Naive thymus-derived CD4-positive, alpha-beta T cell (primary cell): ENCODE measurements around the gene C11orf68. TPM values are rescaled to one million over a fixed set of nuclear protein-coding genes. Genes with fewer than 3 reads are reported as not detected.

ENCODE experiments used
- ATAC-seq: fragments of 150-1000 bp; cut with Tn5 transposase; 2 replicates; pipeline ENCODE4 v1.10.0; 2021; ENCODE audit warnings: mild to moderate bottlenecking, moderate library complexity
- CTCF ChIA-PET: fragments of 350-600 bp; sonication (Branson Sonifier 250); formaldehyde crosslinking; loops from one replicate; lab custom pipeline; 2021; ENCODE audit warnings: antibody characterized with exemption; lab: Charles Lee
- POLR2A ChIA-PET: fragments of 350-600 bp; sonication (Branson Sonifier 250); formaldehyde crosslinking; loops from one replicate; lab custom pipeline; 2021; ENCODE audit warnings: antibody characterized with exemption, inconsistent platforms; lab: Charles Lee
- DNase-seq, 9 donors: peaks; one replicate each; pipeline versions ENCODE4 v3.0.0 to v3.0.0-alpha.2; 2020 to 2022; ENCODE audit warnings: mixed read lengths in 1 of 9
- H3K27ac ChIP-seq: one replicate; pipeline ENCODE4 v1.7.0; 2013; ENCODE audit warnings: mild to moderate bottlenecking, low read depth, low read length, moderate library complexity
- H3K27me3 ChIP-seq, 2 donors: one replicate each; pipeline ENCODE4 v1.7.0; 2013; ENCODE audit warnings: low read length in 2 of 2, mild to moderate bottlenecking in 2 of 2, moderate library complexity in 2 of 2; ENCODE audit not compliant: control insufficient read depth in 2 of 2, insufficient read depth in 2 of 2
- H3K36me3 ChIP-seq, 3 experiments: 1 replicate in 2 of 3; 2 replicates in 1 of 3; pipeline ENCODE4 v1.7.0; 2013; ENCODE audit warnings: low read length in 3 of 3, mild to moderate bottlenecking in 3 of 3, moderate library complexity in 1 of 3; ENCODE audit not compliant: insufficient read depth in 3 of 3, control insufficient read depth in 2 of 3
- H3K4me1 ChIP-seq, 2 donors: one replicate each; pipeline ENCODE4 v1.7.0; 2013; ENCODE audit warnings: low read length in 2 of 2, mild to moderate bottlenecking in 2 of 2, moderate library complexity in 1 of 2; ENCODE audit not compliant: control insufficient read depth in 2 of 2, insufficient read depth in 2 of 2
- H3K4me3 ChIP-seq: 2 replicates; pipeline ENCODE4 v1.7.0; 2013; ENCODE audit warnings: mild to moderate bottlenecking, low read length
- H3K9me3 ChIP-seq, 3 experiments: 1 replicate in 2 of 3; 2 replicates in 1 of 3; pipeline ENCODE4 v1.7.0; 2013; ENCODE audit warnings: low read length in 3 of 3; ENCODE audit not compliant: control insufficient read depth in 2 of 3
- H3K27ac Mint-ChIP-seq, 9 donors: one replicate each; pipeline ENCODE4 v1.8.0; 2020 to 2022; ENCODE audit warnings: mixed read lengths in 9 of 9, mild to moderate bottlenecking in 8 of 9, moderate library complexity in 5 of 9, inconsistent platforms in 2 of 9
- H3K27me3 Mint-ChIP-seq, 5 donors: one replicate each; pipeline ENCODE4 v1.8.0; 2021 to 2022; ENCODE audit warnings: mixed read lengths in 5 of 5, mild to moderate bottlenecking in 1 of 5
- H3K36me3 Mint-ChIP-seq, 5 donors: one replicate each; pipeline ENCODE4 v1.8.0; 2020 to 2022; ENCODE audit warnings: mixed read lengths in 5 of 5, mild to moderate bottlenecking in 3 of 5, inconsistent platforms in 1 of 5
- H3K4me1 Mint-ChIP-seq, 7 donors: one replicate each; pipeline ENCODE4 v1.8.0; 2020 to 2022; ENCODE audit warnings: mixed read lengths in 7 of 7, mild to moderate bottlenecking in 3 of 7, inconsistent platforms in 1 of 7
- H3K4me3 Mint-ChIP-seq, 10 donors: one replicate each; pipeline ENCODE4 v1.8.0; 2020 to 2022; ENCODE audit warnings: mild to moderate bottlenecking in 10 of 10, mixed read lengths in 10 of 10, moderate library complexity in 6 of 10, inconsistent platforms in 2 of 10
- H3K9me3 Mint-ChIP-seq, 11 donors: one replicate each; pipeline ENCODE4 v1.8.0; 2020 to 2022; ENCODE audit warnings: mixed read lengths in 11 of 11, mild to moderate bottlenecking in 4 of 11, inconsistent platforms in 1 of 11, moderate library complexity in 1 of 11
- intact Hi-C, 2 donors: fragments of 100-400 bp; cut with micrococcal nuclease; formaldehyde crosslinking; loops; one replicate each; pipeline ENCODE4 v1.15.1; 2023
- polyA plus RNA-seq, 2 donors: library from polyadenylated mRNA; unstranded; fragments of 300-500 nt; fragmentation: Illumina TruSeq; gene quantifications; one replicate each; pipeline ENCODE4 v1.2.3, GENCODE V29; 2021
- total RNA-seq, 6 experiments: library from RNA in 5 of 6; stranded (reverse) in 5 of 6; gene quantifications; 1 replicate in 5 of 6; 2 replicates in 1 of 6; pipeline ENCODE4 v1.2.3 and lab custom pipeline; 2021 to 2026

C11orf68 gene
- total and polyA plus RNA-seq, 7 experiments from 2014 or later, result 18.5 to 104 (median 58.8) TPM

- Mint-ChIP-seq H3K27ac (no peak overlapping the region), H3K36me3 (no peaks in the 10 kb centered on the region), H3K4me3 (no peak overlapping the region), H3K27me3 (peaks cover 0 to 24% (median 5%) of the 10 kb centered on the region in 5 donors), H3K4me1 (peaks cover 0 to 18% (median 3%) of the 10 kb centered on the region in 7 donors), H3K9me3 (no peaks in the 10 kb centered on the region)
- no peak overlapping the region for H3K27ac ChIP-seq
- intact Hi-C loops, result loop anchor here in 1 of 2 donors (10.0 kb wide), 1 partner anchor 148 kb away; the partner anchor contains the start of gene SF3B2
- ATAC-seq (no peak), DNase-seq (no peak)
- no peaks in the 10 kb centered on the region for H3K36me3 ChIP-seq
- CTCF ChIA-PET, result interaction anchor here (0.6 to 2.1 kb wide), 3 partner anchors 13 to 19 kb away, joined by 3 to 6 read pairs (median 5); no protein-coding TSS in a partner anchor
- POLR2A ChIA-PET, result interaction anchor here (0.6 to 4.2 kb wide), 8 partner anchors 9 to 435 kb away, joined by 3 to 27 read pairs (median 3); partner anchors contain the start of genes CCDC85B, CFL1 and FIBP
- H3K4me1 ChIP-seq, result no peaks in the 10 kb centered on the region
- H3K27me3 ChIP-seq, result no peaks in the 10 kb centered on the region
- no peaks in the 10 kb centered on the region for H3K9me3 ChIP-seq
- H3K4me3 ChIP-seq, result no peak overlapping the region
Observed at GRCh38 chr11:65906602-65907001, 12.3 kb downstream of the C11orf68 start.

DNA sequence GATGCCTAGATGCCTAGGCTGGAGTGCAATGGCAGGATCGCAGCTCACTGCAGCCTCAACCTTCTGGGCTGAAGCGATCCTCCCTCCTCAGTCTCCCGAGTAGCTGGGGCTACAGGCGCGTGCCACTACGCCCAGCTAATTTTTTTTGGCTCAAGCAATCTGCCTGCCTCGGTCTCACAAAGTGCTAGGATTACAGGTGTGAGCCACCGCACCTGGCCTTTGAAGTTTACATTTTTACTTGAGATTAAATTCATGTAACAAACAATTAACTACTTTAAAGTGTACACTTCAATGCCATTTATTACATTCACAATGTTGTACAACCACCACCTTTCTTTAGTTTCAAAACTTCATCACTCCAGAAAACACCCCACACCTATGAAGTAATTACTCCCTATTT, 15.1 kb downstream of the C11orf68 start:
- Histone ChIP-seq H3K4me3 (no peak overlapping the region), H3K9me3 (no peaks in the 10 kb centered on the region), H3K36me3 (no peaks in the 10 kb centered on the region), H3K4me1 (peaks cover 17 to 19% of the 10 kb centered on the region in 2 donors), H3K27me3 (peaks cover 0 to 6% of the 10 kb centered on the region in 2 donors), H3K27ac (no peak overlapping the region)
- peaks cover 0 to 19% (median 2%) of the 10 kb centered on the region in 5 donors for H3K27me3 Mint-ChIP-seq
- H3K9me3 Mint-ChIP-seq, result no peaks in the 10 kb centered on the region
- peaks cover 0 to 18% (median 8%) of the 10 kb centered on the region in 7 donors for H3K4me1 Mint-ChIP-seq
- peak overlapping the region in 2 of 9 donors; percentile 32 to 43 for H3K27ac Mint-ChIP-seq
- ATAC-seq, result no peak
- ChIA-PET POLR2A (interaction anchor here (1.5 to 6.5 kb wide), 2 partner anchors 10 to 13 kb away, joined by 4 to 108 read pairs; partner anchors contain the start of genes CCDC85B and FIBP), CTCF (no interaction called here)
- DNase-seq, result no peak
- H3K36me3 Mint-ChIP-seq, result no peaks in the 10 kb centered on the region
- intact Hi-C loops, result loop anchor here in 1 of 2 donors (10.0 kb wide), 1 partner anchor 151 kb away; the partner anchor contains the start of gene SF3B2
- H3K4me3 Mint-ChIP-seq, result no peak overlapping the region

- CTCF ChIA-PET, result interaction anchor here (1.1 kb wide), 1 partner anchor 13 kb away, joined by 3 read pairs; the partner anchor contains the start of gene CCDC85B
- Histone ChIP-seq H3K27me3 (peaks cover 0 to 6% of the 10 kb centered on the region in 2 donors), H3K4me1 (peaks cover 17 to 19% of the 10 kb centered on the region in 2 donors), H3K27ac (no peak overlapping the region), H3K36me3 (no peaks in the 10 kb centered on the region), H3K4me3 (no peak overlapping the region), H3K9me3 (no peaks in the 10 kb centered on the region)
- DNase-seq (no peak), ATAC-seq (no peak)
- Mint-ChIP-seq H3K4me1 (peaks cover 0 to 20% (median 10%) of the 10 kb centered on the region in 7 donors), H3K27me3 (peaks cover 0 to 17% (median 3%) of the 10 kb centered on the region in 5 donors), H3K27ac (peak overlapping the region in 1 of 9 donors; percentile 43), H3K36me3 (no peaks in the 10 kb centered on the region), H3K9me3 (no peaks in the 10 kb centered on the region), H3K4me3 (no peak overlapping the region)
- intact Hi-C loops, result loop anchor here in 1 of 2 donors (10.0 kb wide), 1 partner anchor 152 kb away; the partner anchor contains the start of gene SF3B2
- POLR2A ChIA-PET, result interaction anchor here (6.5 kb wide), 1 partner anchor 12 kb away, joined by 108 read pairs; the partner anchor contains the start of genes CCDC85B and FIBP
Observed at GRCh38 chr11:65903068-65903481, 15.8 kb downstream of the C11orf68 start.

DNA sequence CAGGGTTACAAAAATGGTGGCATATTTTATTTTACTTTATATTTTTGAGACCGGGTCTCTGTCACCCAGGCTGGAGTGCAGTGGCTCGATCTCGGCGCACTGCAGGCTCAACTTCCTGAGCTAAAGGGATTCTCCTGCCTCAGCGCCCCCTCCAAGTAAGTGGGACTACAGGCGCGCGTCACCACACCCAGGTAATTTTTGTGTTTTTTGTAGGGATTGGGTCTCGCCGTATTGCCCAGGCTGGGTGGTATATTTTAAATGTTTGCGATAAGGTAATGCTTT, 18.0 kb downstream of the C11orf68 start:
- Histone ChIP-seq H3K27ac (no peak overlapping the region), H3K4me1 (peaks cover 17 to 19% of the 10 kb centered on the region in 2 donors), H3K27me3 (peaks cover 0 to 6% of the 10 kb centered on the region in 2 donors), H3K4me3 (peak overlapping the region; percentile 51), H3K9me3 (no peaks in the 10 kb centered on the region), H3K36me3 (no peaks in the 10 kb centered on the region)
- H3K27ac Mint-ChIP-seq, result peak overlapping the region in 6 of 9 donors; percentile 43 to 88 (median 80)
- no peaks in the 10 kb centered on the region for H3K36me3 Mint-ChIP-seq
- peaks cover under 1 to 36% (median 10%) of the 10 kb centered on the region in 7 donors for H3K4me1 Mint-ChIP-seq
- H3K9me3 Mint-ChIP-seq, result no peaks in the 10 kb centered on the region
- CTCF ChIA-PET, result interaction anchor here (1.1 to 2.4 kb wide), 4 partner anchors 8 to 12 kb away, joined by 3 to 10 read pairs (median 7); partner anchors contain the start of genes CCDC85B and FIBP
- H3K27me3 Mint-ChIP-seq, result peaks cover 0 to 11% (median 3%) of the 10 kb centered on the region in 5 donors
- H3K4me3 Mint-ChIP-seq, result peak overlapping the region; percentile 64 to 77 (median 74)
- POLR2A ChIA-PET, result interaction anchor here (0.7 to 6.5 kb wide), 10 partner anchors 9 to 286 kb away, joined by 3 to 108 read pairs (median 4); partner anchors contain the start of genes C11orf68, CCDC85B and FIBP
- intact Hi-C loops, result loop anchor here (1.0 to 10.0 kb wide), 6 partner anchors 11 to 154 kb away; partner anchors contain the start of genes C11orf68 (in 2 of the 2), CCDC85B (in 2 of the 2), DRAP1 (in 2 of the 2) and SART1 (in 1 of the 2)
- DNase-seq (no peak), ATAC-seq (no peak)

DNA sequence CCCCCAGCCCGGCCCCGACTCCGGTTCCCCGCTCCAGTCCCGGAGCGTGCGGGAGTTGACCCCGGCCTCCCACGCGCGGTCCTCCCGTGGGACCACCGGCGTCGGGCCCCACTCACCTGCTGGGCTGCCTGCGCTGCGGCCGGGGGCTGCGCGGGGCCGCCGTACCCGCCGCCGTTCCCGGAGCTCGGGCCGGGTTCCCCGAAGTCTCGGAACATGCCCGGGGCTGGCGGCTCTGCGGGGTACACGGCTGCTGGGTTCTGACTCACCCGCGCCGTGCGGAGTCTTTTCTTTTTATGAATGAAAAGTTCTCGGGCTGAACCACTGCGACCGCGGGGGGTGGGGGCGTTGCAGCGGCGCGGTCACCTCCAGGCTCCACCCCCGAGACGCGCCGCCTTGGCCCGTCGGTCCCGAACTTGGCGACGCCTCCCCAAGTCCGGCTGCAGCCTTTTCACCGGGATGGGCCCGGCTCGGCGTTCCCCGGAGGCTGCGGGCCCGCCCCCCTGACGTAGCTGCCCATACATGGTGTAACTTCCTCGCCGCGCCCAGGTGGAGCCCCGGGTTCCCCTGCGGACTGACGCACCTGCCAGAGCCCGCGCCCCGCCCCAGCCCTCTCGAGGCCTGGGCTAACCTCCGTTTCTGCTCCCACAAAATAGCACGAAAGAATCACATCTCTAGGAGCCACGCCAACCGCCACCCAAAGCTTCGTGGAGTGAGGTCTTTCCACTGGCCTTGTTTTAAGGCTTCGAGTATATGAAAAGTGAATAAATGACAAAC, 18.6 kb downstream of the C11orf68 start, which contains the start of gene FOSL1:
Gene FOSL1 (minus strand): TSS at position 264 of the 774 bp plus-strand sequence. CDS start 49 bp downstream, at position 215.
- intact Hi-C loops, result loop anchor here (1.0 to 10.0 kb wide), 6 partner anchors 10 to 154 kb away; partner anchors contain the start of genes C11orf68 (in 2 of the 2), CCDC85B (in 2 of the 2), DRAP1 (in 2 of the 2) and SART1 (in 1 of the 2)
- H3K4me3 Mint-ChIP-seq, result peak within 1 kb of the TSS; percentile 64 to 81 (median 74)
- peak within 1 kb of the TSS in 6 of 9 donors; percentile 43 to 88 (median 80) for H3K27ac Mint-ChIP-seq
- Histone ChIP-seq H3K27me3 (peaks cover 0 to 6% of the 10 kb centered on the region in 2 donors), H3K9me3 (no peaks in the 10 kb centered on the region), H3K4me3 (peak within 1 kb of the TSS; percentile 51), H3K27ac (peak within 1 kb of the TSS; percentile 47), H3K4me1 (peaks cover 17 to 19% of the 10 kb centered on the region in 2 donors), H3K36me3 (no peaks in the 10 kb centered on the region)
- no peaks in the 10 kb centered on the region for H3K9me3 Mint-ChIP-seq
- ATAC-seq, result peak; percentile 95
- ChIA-PET POLR2A (interaction anchor here (0.7 to 6.5 kb wide), 10 partner anchors 9 to 103 kb away, joined by 3 to 108 read pairs (median 6); partner anchors contain the start of genes C11orf68, CCDC85B and FIBP), CTCF (interaction anchor here (1.1 to 2.4 kb wide), 4 partner anchors 8 to 12 kb away, joined by 3 to 10 read pairs (median 7); partner anchors contain the start of genes CCDC85B and FIBP)
- peaks cover 0 to 11% (median 3%) of the 10 kb centered on the region in 5 donors for H3K27me3 Mint-ChIP-seq
- H3K36me3 Mint-ChIP-seq, result no peaks in the 10 kb centered on the region
- peaks cover 6 to 42% (median 10%) of the 10 kb centered on the region in 7 donors for H3K4me1 Mint-ChIP-seq
- DNase-seq, result peak; percentile 83 to 97 (median 89)
